GM12892 (cell line): ENCODE results near the gene TNFRSF4.

Experiments
- DNase-seq: peaks from one replicate; pipeline ENCODE4 v3.0.0; 2011; ENCODE audit not compliant: insufficient read length
- FAIRE-seq: peaks from 2 replicates; lab custom pipeline; 2011; peaks lifted over from hg19 to GRCh38; lab: Jason Lieb, UNC
- POLR2A ChIP-seq: IDR thresholded peaks from 2 replicates; pipeline ENCODE4 v1.6.1; 2011; ENCODE audit warnings: low read depth, low read length, control low read depth
- POLR2AphosphoS5 ChIP-seq: IDR thresholded peaks from 2 replicates; pipeline ENCODE4 v1.6.1; 2011; ENCODE audit warnings: low read depth, low read length, control low read depth
- TAF1 ChIP-seq: IDR thresholded peaks from 2 replicates; pipeline ENCODE4 v1.6.1; 2011; ENCODE audit warnings: low read depth, mild to moderate bottlenecking, control low read depth, low read length, borderline replicate concordance

TNFRSF4 gene

GRCh38 chr1:1218524-1219200, 4.7 kb upstream of the TNFRSF4 start:
- no peak for TF ChIP-seq POLR2AphosphoS5
- TF ChIP-seq TAF1 = no peak
- TF ChIP-seq POLR2A = no peak
- DNase-seq (no peak), FAIRE-seq (no peak)

- DNase-seq (no peak), FAIRE-seq (no peak)
- TF ChIP-seq POLR2AphosphoS5 = 0 out of 2 replicates have a peak, but pooled peaks have one; percentile 25
- no peak for TF ChIP-seq POLR2A
- TF ChIP-seq TAF1 = no peak
Observed at GRCh38 chr1:1217621-1218523, 3.9 kb upstream of the TNFRSF4 start.

- no peak for TF ChIP-seq POLR2AphosphoS5
- no peak for TF ChIP-seq TAF1
- TF ChIP-seq POLR2A = no peak
- DNase-seq (no peak), FAIRE-seq (no peak)
Observed at GRCh38 chr1:1216770-1217620, 3.0 kb upstream of the TNFRSF4 start.

GRCh38 chr1:1215881-1216605, 2.1 kb upstream of the TNFRSF4 start:
- DNase-seq (no peak), FAIRE-seq (no peak)
- TF ChIP-seq POLR2AphosphoS5 (peak; percentile 18; the same call in 1 of the 2 replicates), POLR2A (no peak)

GRCh38 chr1:1215080-1215676, 1.2 kb upstream of the TNFRSF4 start:
- TF ChIP-seq POLR2AphosphoS5 (no peak), TAF1 (no peak), POLR2A (no peak)
- FAIRE-seq (peak; percentile 90), DNase-seq (no peak)

GRCh38 chr1:1212780-1213344, 1.1 kb downstream of the TNFRSF4 start:
- no peak for TF ChIP-seq TAF1
- no peak for TF ChIP-seq POLR2AphosphoS5
- DNase-seq = no peak
- FAIRE-seq = peak; percentile 9

- DNase-seq (no peak), FAIRE-seq (no peak)
- TF ChIP-seq POLR2A (no peak), POLR2AphosphoS5 (no peak), TAF1 (no peak)
Observed at GRCh38 chr1:1211541-1212441, 2.2 kb downstream of the TNFRSF4 start.

- no peak for TF ChIP-seq POLR2A
- no peak for TF ChIP-seq TAF1
- no peak for TF ChIP-seq POLR2AphosphoS5
- FAIRE-seq = no peak
- DNase-seq = no peak
Observed at GRCh38 chr1:1210726-1211540, 3.0 kb downstream of the TNFRSF4 start.
